WTC11 (cell line): ENCODE measurements around the gene MTFMT. TPM values are rescaled to one million over a fixed set of nuclear protein-coding genes. Genes with fewer than 3 reads are reported as not detected.

ENCODE experiments used
- ATAC-seq: fragments of 200-7000 bp; cut with Tn5 transposase; 2 replicates; pipeline ENCODE4 v1.10.0; 2021; ENCODE audit warnings: mild to moderate bottlenecking, moderate library complexity
- CTCF ChIA-PET: fragments of 300-600 bp; sonication (Branson Sonifier 250); formaldehyde crosslinking; loops from one replicate; lab custom pipeline; 2021; ENCODE audit warnings: antibody characterized with exemption; lab: Charles Lee
- POLR2A ChIA-PET: fragments of 350-600 bp; sonication (Branson Sonifier 250); formaldehyde crosslinking; loops from one replicate; lab custom pipeline; 2021; ENCODE audit warnings: antibody characterized with exemption; lab: Charles Lee
- DNase-seq: peaks from one replicate; pipeline ENCODE4 v3.0.0; 2021; ENCODE audit warnings: low spot score
- H3K27ac Mint-ChIP-seq: 2 replicates; pipeline ENCODE4 v1.8.0; 2021; ENCODE audit warnings: mixed read lengths
- H3K27me3 Mint-ChIP-seq: 2 replicates; pipeline ENCODE4 v1.8.0; 2021; ENCODE audit warnings: low read depth, mild to moderate bottlenecking, moderate library complexity, mixed read lengths
- H3K36me3 Mint-ChIP-seq: 2 replicates; pipeline ENCODE4 v1.8.0; 2021; ENCODE audit warnings: mixed read lengths
- H3K4me1 Mint-ChIP-seq: 2 replicates; pipeline ENCODE4 v1.8.0; 2022; ENCODE audit warnings: mixed read lengths
- H3K4me3 Mint-ChIP-seq: 2 replicates; pipeline ENCODE4 v1.8.0; 2021; ENCODE audit warnings: mild to moderate bottlenecking, moderate library complexity, mixed read lengths
- H3K9me3 Mint-ChIP-seq: 2 replicates; pipeline ENCODE4 v1.8.0; 2021; ENCODE audit warnings: mixed read lengths
- ATF1 ChIP-seq: sonication (generic); formaldehyde crosslinking; IDR thresholded peaks from 2 replicates; pipeline ENCODE4 v1.8.1; 2023; ENCODE audit warnings: mild to moderate bottlenecking, moderate library complexity, missing genetic modification reagents
- CBFB ChIP-seq: sonication (generic); formaldehyde crosslinking; IDR thresholded peaks from 2 replicates; pipeline ENCODE4 v1.8.1; 2022; ENCODE audit warnings: mild to moderate bottlenecking, low read depth, missing genetic modification reagents
- EMX1 ChIP-seq: fragments of 250-450 bp; sonication (Bioruptor Pico); IDR thresholded peaks from 2 replicates; pipeline ENCODE4 v1.8.0; 2021; ENCODE audit warnings: mild to moderate bottlenecking
- ETV6 ChIP-seq: sonication (generic); formaldehyde crosslinking; IDR thresholded peaks from 2 replicates; pipeline ENCODE4 v1.8.1; 2022; ENCODE audit warnings: mild to moderate bottlenecking, missing genetic modification reagents
- FOXP1 ChIP-seq: sonication (generic); formaldehyde crosslinking; IDR thresholded peaks from 2 replicates; pipeline ENCODE4 v1.8.0; 2022; ENCODE audit warnings: missing genetic modification reagents, mild to moderate bottlenecking, moderate library complexity, borderline replicate concordance
- GRHL2 ChIP-seq: fragments of 250-450 bp; sonication (Bioruptor Pico); IDR thresholded peaks from 2 replicates; pipeline ENCODE4 v1.8.0; 2022; ENCODE audit warnings: mild to moderate bottlenecking, moderate library complexity; ENCODE audit not compliant: insufficient replicate concordance, severe bottlenecking
- GTF2I ChIP-seq: fragments of 250-450 bp; sonication (Bioruptor Pico); conservative IDR thresholded peaks from 2 replicates; pipeline ENCODE4 v1.4.0; 2021; ENCODE audit warnings: mild to moderate bottlenecking
- NFYB ChIP-seq: sonication (generic); formaldehyde crosslinking; conservative IDR thresholded peaks from 2 replicates; pipeline ENCODE4 v1.8.0; 2022; ENCODE audit warnings: low read depth, missing genetic modification reagents
- NR1H2 ChIP-seq: sonication (generic); formaldehyde crosslinking; IDR thresholded peaks from 2 replicates; pipeline ENCODE4 v1.9.0; 2021; ENCODE audit warnings: mild to moderate bottlenecking, moderate library complexity, missing genetic modification reagents
- NR3C1 ChIP-seq: sonication (generic); formaldehyde crosslinking; conservative IDR thresholded peaks from 2 replicates; pipeline ENCODE4 v1.8.1; 2023; ENCODE audit warnings: low read depth, mild to moderate bottlenecking, missing genetic modification reagents
- OVOL2 ChIP-seq: fragments of 250-450 bp; sonication (Bioruptor Pico); IDR thresholded peaks from 2 replicates; pipeline ENCODE4 v1.9.0; 2021; ENCODE audit warnings: mild to moderate bottlenecking, borderline replicate concordance
- RORB ChIP-seq: fragments of 250-450 bp; sonication (Bioruptor Pico); IDR thresholded peaks from 2 replicates; pipeline ENCODE4 v1.9.0; 2021; ENCODE audit warnings: mild to moderate bottlenecking
- ZBTB21 ChIP-seq: sonication (generic); formaldehyde crosslinking; IDR thresholded peaks from 2 replicates; pipeline ENCODE4 v1.8.1; 2023; ENCODE audit warnings: mild to moderate bottlenecking, missing genetic modification reagents, borderline replicate concordance
- ZNF232 ChIP-seq: sonication (generic); formaldehyde crosslinking; IDR thresholded peaks from 2 replicates; pipeline ENCODE4 v1.8.0; 2022; ENCODE audit warnings: mild to moderate bottlenecking, missing genetic modification reagents
- ZNF416 ChIP-seq: fragments of 250-450 bp; sonication (Bioruptor Pico); IDR thresholded peaks from 2 replicates; pipeline ENCODE4 v1.9.0; 2021; ENCODE audit warnings: mild to moderate bottlenecking, inconsistent platforms
- total RNA-seq: library from RNA; stranded (reverse); gene quantifications from 3 replicates; pipeline ENCODE4 v1.2.3, GENCODE V29; 2021
- TF ChIP-seq, protein P1 (sequence below): fragments of 250-450 bp; sonication (Bioruptor Pico); conservative IDR thresholded peaks from 2 replicates; pipeline ENCODE4 v1.9.0; 2021; ENCODE audit warnings: mild to moderate bottlenecking
- TF ChIP-seq, protein P2 (sequence below): sonication (generic); formaldehyde crosslinking; IDR thresholded peaks from 2 replicates; pipeline ENCODE4 v1.8.0; 2023; ENCODE audit warnings: mild to moderate bottlenecking, missing genetic modification reagents
- TF ChIP-seq, protein P3 (sequence below): sonication (generic); formaldehyde crosslinking; IDR thresholded peaks from 2 replicates; pipeline ENCODE4 v1.8.1; 2023; ENCODE audit warnings: mild to moderate bottlenecking, missing genetic modification reagents
- TF ChIP-seq, protein P4 (sequence below): fragments of 250-450 bp; sonication (Bioruptor Pico); IDR thresholded peaks from 2 replicates; pipeline ENCODE4 v2.1.2; 2022; ENCODE audit warnings: mild to moderate bottlenecking, moderate library complexity
- TF ChIP-seq, protein P5 (sequence below): fragments of 250-450 bp; sonication (Bioruptor Pico); IDR thresholded peaks from 2 replicates; pipeline ENCODE4 v1.9.0; 2021; ENCODE audit warnings: moderate library complexity, mild to moderate bottlenecking, inconsistent platforms, borderline replicate concordance
- TF ChIP-seq, protein P6 (sequence below): sonication (generic); formaldehyde crosslinking; IDR thresholded peaks from 2 replicates; pipeline ENCODE4 v1.8.0; 2023; ENCODE audit warnings: missing genetic modification reagents
- TF ChIP-seq, protein P7 (sequence below): sonication (generic); formaldehyde crosslinking; IDR thresholded peaks from 2 replicates; pipeline ENCODE4 v1.8.1; 2022; ENCODE audit warnings: missing genetic modification reagents, borderline replicate concordance

The MTFMT gene
- total RNA-seq, 1 experiment from 2014 or later, result 26.7 TPM

DNA sequence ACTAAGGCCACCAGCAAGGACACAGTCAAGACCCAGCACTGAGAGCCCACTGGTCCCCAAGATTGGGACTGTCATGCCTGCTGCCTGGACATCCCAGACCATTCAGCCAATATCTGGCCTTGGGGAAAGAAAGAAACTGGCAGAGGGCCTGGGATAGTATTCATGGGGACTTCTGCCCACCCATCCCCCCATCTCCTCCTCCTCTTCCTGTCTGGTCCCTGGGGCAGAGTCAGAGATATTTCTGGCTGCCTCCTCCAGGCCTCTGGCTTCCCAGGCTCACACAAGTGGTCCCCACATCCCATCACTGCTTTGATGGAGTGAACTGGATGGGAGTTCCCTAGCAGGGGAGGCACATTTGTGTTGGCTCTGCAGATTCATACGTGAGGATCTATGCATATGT is 42.6 kb upstream of the MTFMT start:
- H3K36me3 Mint-ChIP-seq, result peaks cover 4% of the 10 kb centered on the region; the same call in 1 of the 2 replicates
- ATAC-seq, result no peak
- DNase-seq, result no peak
- TF ChIP-seq, protein P1, sequence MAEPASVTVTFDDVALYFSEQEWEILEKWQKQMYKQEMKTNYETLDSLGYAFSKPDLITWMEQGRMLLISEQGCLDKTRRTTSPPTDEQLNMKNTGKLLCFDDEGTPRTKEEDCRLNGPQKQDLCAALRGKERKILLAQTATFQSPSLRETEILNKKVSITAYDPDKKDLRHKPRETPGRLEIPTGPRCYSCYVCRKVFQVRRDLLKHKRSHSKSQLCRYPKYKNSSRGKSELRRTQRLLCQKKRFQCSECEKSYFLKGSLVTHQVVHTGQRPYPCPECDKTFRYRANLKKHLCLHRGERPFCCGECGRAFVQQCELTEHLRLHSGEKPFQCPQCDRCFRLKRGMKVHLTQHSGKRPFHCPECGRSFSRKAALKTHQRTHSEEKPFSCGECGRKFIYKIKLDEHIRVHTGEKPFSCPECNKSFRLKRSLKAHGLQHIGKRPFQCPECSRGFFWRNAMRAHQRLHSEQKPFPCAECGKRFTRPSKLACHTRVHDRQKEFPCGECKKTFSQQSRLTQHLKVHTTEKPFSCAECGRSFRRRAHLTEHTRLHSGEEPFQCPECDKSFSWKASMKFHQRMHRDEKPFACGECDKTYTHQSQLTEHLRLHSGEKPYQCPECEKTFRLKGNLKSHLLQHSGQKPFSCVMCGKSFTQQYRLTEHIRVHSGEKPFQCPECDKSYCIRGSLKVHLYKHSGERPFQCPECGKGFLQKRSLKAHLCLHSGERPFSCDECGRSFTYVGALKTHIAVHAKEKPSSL, result no peak
- TF ChIP-seq GRHL2 (CRISPR knock-in tag) (no peak), NFYB (CRISPR knock-in tag) (no peak), ZNF232 (CRISPR knock-in tag) (no peak), CBFB (CRISPR knock-in tag) (no peak), NR1H2 (CRISPR knock-in tag) (no peak), NR3C1 (CRISPR knock-in tag) (no peak), ETV6 (CRISPR knock-in tag) (no peak), EMX1 (CRISPR knock-in tag) (no peak)
- TF ChIP-seq, all 79 proteins: peak for 0
- Mint-ChIP-seq H3K4me1 (peaks cover 22% of the 10 kb centered on the region), H3K27me3 (peaks cover 17% of the 10 kb centered on the region), H3K4me3 (no peak overlapping the region), H3K9me3 (peaks cover 11% of the 10 kb centered on the region), H3K27ac (no peak overlapping the region)
- CTCF ChIA-PET, result no interaction called here
- POLR2A ChIA-PET, result no interaction called here

DNA sequence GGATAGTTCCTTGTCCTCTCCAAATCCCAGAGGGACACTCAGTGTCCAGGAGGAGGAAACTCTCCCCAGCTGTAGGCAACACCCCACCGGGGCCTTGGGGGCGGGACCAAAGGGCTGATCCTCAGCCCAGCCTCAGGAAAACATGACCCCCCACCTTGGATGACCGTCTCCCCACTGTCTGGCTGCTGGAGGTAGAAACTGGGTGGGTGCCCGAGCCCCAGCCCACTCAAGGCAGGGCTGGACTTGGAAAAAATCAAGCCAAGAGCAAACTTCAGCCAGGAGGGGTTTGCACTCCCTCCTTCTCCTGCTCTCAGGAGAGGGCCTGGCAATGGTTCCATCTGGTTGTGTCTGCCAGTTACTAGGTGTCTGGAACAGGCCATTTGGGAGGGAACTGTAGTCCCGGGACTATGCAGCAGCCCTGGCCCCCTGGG is 42.0 kb upstream of the MTFMT start:
- no peak overlapping the region for H3K27ac Mint-ChIP-seq
- peaks cover 4% of the 10 kb centered on the region; the same call in 1 of the 2 replicates for H3K36me3 Mint-ChIP-seq
- H3K4me1 Mint-ChIP-seq, result peaks cover 28% of the 10 kb centered on the region
- ChIA-PET CTCF (interaction anchor here (0.6 to 7.0 kb wide), 2 partner anchors 13 to 17 kb away, joined by 3 to 98 read pairs; no protein-coding TSS in a partner anchor), POLR2A (no interaction called here)
- no peak for ATAC-seq
- H3K4me3 Mint-ChIP-seq, result no peak overlapping the region
- TF ChIP-seq, protein P2, sequence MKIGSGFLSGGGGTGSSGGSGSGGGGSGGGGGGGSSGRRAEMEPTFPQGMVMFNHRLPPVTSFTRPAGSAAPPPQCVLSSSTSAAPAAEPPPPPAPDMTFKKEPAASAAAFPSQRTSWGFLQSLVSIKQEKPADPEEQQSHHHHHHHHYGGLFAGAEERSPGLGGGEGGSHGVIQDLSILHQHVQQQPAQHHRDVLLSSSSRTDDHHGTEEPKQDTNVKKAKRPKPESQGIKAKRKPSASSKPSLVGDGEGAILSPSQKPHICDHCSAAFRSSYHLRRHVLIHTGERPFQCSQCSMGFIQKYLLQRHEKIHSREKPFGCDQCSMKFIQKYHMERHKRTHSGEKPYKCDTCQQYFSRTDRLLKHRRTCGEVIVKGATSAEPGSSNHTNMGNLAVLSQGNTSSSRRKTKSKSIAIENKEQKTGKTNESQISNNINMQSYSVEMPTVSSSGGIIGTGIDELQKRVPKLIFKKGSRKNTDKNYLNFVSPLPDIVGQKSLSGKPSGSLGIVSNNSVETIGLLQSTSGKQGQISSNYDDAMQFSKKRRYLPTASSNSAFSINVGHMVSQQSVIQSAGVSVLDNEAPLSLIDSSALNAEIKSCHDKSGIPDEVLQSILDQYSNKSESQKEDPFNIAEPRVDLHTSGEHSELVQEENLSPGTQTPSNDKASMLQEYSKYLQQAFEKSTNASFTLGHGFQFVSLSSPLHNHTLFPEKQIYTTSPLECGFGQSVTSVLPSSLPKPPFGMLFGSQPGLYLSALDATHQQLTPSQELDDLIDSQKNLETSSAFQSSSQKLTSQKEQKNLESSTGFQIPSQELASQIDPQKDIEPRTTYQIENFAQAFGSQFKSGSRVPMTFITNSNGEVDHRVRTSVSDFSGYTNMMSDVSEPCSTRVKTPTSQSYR (CRISPR knock-in tag), result no peak
- TF ChIP-seq OVOL2 (no peak), RORB (no peak), ATF1 (CRISPR knock-in tag) (no peak), ZBTB21 (CRISPR knock-in tag) (no peak), FOXP1 (no peak), NFYB (CRISPR knock-in tag) (no peak), ZNF416 (CRISPR knock-in tag) (no peak), CBFB (CRISPR knock-in tag) (no peak), GTF2I (CRISPR knock-in tag) (no peak)
- TF ChIP-seq, protein P3, sequence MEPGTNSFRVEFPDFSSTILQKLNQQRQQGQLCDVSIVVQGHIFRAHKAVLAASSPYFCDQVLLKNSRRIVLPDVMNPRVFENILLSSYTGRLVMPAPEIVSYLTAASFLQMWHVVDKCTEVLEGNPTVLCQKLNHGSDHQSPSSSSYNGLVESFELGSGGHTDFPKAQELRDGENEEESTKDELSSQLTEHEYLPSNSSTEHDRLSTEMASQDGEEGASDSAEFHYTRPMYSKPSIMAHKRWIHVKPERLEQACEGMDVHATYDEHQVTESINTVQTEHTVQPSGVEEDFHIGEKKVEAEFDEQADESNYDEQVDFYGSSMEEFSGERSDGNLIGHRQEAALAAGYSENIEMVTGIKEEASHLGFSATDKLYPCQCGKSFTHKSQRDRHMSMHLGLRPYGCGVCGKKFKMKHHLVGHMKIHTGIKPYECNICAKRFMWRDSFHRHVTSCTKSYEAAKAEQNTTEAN (CRISPR knock-in tag), result no peak
- TF ChIP-seq, protein P4, sequence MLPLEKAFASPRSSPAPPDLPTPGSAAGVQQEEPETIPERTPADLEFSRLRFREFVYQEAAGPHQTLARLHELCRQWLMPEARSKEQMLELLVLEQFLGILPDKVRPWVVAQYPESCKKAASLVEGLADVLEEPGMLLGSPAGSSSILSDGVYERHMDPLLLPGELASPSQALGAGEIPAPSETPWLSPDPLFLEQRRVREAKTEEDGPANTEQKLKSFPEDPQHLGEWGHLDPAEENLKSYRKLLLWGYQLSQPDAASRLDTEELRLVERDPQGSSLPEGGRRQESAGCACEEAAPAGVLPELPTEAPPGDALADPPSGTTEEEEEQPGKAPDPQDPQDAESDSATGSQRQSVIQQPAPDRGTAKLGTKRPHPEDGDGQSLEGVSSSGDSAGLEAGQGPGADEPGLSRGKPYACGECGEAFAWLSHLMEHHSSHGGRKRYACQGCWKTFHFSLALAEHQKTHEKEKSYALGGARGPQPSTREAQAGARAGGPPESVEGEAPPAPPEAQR (CRISPR knock-in tag), result no peak
- TF ChIP-seq, protein P5, sequence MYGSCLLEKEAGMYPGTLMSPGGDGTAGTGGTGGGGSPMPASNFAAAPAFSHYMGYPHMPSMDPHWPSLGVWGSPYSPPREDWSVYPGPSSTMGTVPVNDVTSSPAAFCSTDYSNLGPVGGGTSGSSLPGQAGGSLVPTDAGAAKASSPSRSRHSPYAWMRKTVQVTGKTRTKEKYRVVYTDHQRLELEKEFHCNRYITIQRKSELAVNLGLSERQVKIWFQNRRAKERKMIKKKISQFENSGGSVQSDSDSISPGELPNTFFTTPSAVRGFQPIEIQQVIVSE (CRISPR knock-in tag), result no peak
- TF ChIP-seq, protein P6, sequence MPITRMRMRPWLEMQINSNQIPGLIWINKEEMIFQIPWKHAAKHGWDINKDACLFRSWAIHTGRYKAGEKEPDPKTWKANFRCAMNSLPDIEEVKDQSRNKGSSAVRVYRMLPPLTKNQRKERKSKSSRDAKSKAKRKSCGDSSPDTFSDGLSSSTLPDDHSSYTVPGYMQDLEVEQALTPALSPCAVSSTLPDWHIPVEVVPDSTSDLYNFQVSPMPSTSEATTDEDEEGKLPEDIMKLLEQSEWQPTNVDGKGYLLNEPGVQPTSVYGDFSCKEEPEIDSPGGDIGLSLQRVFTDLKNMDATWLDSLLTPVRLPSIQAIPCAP (CRISPR knock-in tag), result no peak
- TF ChIP-seq, protein P7, sequence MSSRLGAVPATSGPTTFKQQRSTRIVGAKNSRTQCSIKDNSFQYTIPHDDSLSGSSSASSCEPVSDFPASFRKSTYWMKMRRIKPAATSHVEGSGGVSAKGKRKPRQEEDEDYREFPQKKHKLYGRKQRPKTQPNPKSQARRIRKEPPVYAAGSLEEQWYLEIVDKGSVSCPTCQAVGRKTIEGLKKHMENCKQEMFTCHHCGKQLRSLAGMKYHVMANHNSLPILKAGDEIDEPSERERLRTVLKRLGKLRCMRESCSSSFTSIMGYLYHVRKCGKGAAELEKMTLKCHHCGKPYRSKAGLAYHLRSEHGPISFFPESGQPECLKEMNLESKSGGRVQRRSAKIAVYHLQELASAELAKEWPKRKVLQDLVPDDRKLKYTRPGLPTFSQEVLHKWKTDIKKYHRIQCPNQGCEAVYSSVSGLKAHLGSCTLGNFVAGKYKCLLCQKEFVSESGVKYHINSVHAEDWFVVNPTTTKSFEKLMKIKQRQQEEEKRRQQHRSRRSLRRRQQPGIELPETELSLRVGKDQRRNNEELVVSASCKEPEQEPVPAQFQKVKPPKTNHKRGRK, result no peak
- no peak for DNase-seq
- H3K9me3 Mint-ChIP-seq, result peaks cover 11% of the 10 kb centered on the region
- peaks cover 21% of the 10 kb centered on the region for H3K27me3 Mint-ChIP-seq
